Suprapubic skin (tissue), 3 donors: ENCODE data around the gene ARHGAP44.

Experiments
- POLR2A ChIP-seq, 2 donors: fragments of 450-650 bp; IDR thresholded peaks; one replicate each; pipeline ENCODE4 v1.6.1; 2017; ENCODE audit warnings: antibody characterized with exemption in 2 of 2, mild to moderate bottlenecking in 2 of 2, moderate library complexity in 2 of 2
- TF ChIP-seq, protein P1 (sequence below), 2 donors: fragments of 200-600 bp in 1 of 2; fragments of 450-650 bp in 1 of 2; sonication (generic) in 1 of 2; IDR thresholded peaks; one replicate each; pipeline ENCODE4 v1.5.1; 2016 to 2019; ENCODE audit warnings: antibody characterized with exemption in 2 of 2, mild to moderate bottlenecking in 1 of 2, moderate library complexity in 1 of 2

DNA sequence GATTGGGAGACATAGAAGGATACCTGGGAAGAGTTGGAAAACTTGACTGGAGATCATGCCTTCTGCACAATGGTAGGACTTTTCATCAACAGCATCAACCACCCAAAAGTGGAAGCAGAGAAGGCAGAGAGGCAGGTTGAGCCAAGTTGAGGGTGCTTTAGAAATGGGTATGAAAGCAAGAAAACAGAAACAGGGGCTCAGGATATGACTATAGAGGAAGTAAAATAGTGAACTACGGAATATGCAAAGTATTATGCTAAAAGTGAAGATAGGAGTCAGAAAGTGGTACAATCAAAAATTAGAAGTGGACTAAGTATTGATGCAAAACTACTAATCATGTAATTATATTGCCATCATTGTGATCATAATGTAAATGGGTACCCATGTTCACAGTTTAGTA is 16.1 kb upstream of the ARHGAP44 start:
- TF ChIP-seq, protein P1, sequence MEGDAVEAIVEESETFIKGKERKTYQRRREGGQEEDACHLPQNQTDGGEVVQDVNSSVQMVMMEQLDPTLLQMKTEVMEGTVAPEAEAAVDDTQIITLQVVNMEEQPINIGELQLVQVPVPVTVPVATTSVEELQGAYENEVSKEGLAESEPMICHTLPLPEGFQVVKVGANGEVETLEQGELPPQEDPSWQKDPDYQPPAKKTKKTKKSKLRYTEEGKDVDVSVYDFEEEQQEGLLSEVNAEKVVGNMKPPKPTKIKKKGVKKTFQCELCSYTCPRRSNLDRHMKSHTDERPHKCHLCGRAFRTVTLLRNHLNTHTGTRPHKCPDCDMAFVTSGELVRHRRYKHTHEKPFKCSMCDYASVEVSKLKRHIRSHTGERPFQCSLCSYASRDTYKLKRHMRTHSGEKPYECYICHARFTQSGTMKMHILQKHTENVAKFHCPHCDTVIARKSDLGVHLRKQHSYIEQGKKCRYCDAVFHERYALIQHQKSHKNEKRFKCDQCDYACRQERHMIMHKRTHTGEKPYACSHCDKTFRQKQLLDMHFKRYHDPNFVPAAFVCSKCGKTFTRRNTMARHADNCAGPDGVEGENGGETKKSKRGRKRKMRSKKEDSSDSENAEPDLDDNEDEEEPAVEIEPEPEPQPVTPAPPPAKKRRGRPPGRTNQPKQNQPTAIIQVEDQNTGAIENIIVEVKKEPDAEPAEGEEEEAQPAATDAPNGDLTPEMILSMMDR (IDR thresholded peaks at IDR 0.05) = no peak
- TF ChIP-seq POLR2A (IDR thresholded peaks at IDR 0.05) = no peak
